B cell (primary cell): ENCODE measurements around the gene ADAMTS2.

Experiments
- CTCF ChIP-seq: fragments of 200-600 bp; IDR thresholded peaks from one replicate; pipeline ENCODE4 v1.8.0; 2022; ENCODE audit warnings: antibody characterized with exemption, mild to moderate bottlenecking
- EZH2 ChIP-seq: IDR thresholded peaks from 2 replicates; pipeline ENCODE4 v1.6.1; 2012; ENCODE audit warnings: borderline replicate concordance, low read depth, mild to moderate bottlenecking, moderate library complexity, low read length; ENCODE audit not compliant: insufficient read depth, poor library complexity, severe bottlenecking

GRCh38 chr5:179212870-179213269 lies 132.4 kb downstream of the ADAMTS2 start:
- no peak for TF ChIP-seq EZH2
- no peak for TF ChIP-seq CTCF
